Activated CD8-positive, alpha-beta memory T cell treated with anti-CD3 and anti-CD28 coated beads for 48 hours (primary cell): ENCODE data around the gene DNAJB1.
A peak's percentile ranks its signal among the peaks of the same experiment; 100 is the strongest.
"Not testable (repeated sequence)": the region's sequence is repeated elsewhere in the genome, so short reads cannot be mapped to it uniquely, and the experiment has no call there.

Source experiments
- DNase-seq, 3 experiments: peaks; one replicate each; pipeline ENCODE4 v3.0.0-alpha.2; 2020; ENCODE audit warnings: low read depth in 2 of 3, low spot score in 2 of 3

Gene DNAJB1

DNA sequence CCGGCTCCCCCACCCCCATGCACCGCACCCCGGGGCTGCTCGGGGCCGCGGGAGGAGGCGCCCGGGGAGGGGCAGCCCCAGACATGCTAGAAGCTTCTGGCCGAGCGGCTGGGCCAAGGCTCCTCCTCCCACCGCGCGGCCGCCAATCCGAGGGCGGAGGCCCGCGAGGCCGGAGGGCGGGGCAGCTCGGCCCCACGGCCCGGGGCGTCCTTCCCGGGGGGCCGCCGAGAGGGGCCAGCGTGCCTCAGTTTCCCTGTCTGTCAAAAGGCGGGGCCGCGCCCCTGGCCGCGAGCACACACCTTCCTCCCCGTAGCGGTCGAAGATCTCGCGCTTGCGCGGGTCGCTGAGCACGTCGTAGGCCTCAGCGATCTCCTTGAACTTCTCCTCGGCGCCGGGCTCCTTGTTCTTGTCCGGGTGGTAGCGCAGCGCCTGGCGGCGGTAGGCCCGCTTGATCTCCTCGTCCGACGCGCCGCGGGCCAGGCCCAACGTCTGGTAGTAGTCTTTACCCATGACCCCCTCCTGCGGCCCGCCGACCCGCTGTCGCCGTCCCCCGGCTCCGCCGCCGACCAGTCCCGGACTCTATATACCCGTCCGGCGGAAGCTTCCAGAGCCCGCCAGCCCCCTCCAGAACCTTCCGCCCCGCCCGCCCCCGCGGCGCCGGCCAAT lies at the start of gene DNAJB1:
Gene DNAJB1, minus strand, starts transcription at position 558 of the 666 bp plus-strand sequence. Its CDS starts 48 bp downstream, at position 510.
- peak in 1 of 3 experiments; percentile 61 for DNase-seq

GRCh38 chr19:14567079-14567478 lies 48.9 kb upstream of the DNAJB1 start:
- no peak for DNase-seq

DNA sequence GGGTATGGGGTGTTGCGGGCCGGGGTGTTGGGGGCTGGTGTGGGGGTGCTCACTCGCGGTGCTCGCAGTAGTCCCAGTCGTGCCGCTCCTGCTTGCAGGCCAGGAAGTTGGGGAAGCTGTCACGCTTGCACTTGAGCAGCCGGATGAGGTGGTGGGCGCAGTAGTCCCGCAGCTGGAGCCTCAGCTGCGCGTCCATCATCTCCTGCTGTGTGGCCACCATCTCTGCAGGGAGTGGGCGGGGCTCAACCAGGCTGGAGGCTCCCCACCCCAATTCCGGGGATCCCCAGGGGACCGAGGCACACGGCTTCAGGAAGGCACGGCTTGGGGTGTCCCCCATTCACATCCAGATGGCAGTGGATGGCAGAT lies 48.5 kb upstream of the DNAJB1 start:
- DNase-seq, result no peak

GRCh38 chr19:14565765-14566711 lies 47.8 kb upstream of the DNAJB1 start:
- DNase-seq, result no peak

GRCh38 chr19:14565298-14565679 lies 47.1 kb upstream of the DNAJB1 start:
- DNase-seq, result no peak

- DNase-seq, result not testable (repeated sequence)
Measured at GRCh38 chr19:14564652-14565297, 46.6 kb upstream of the DNAJB1 start.

DNA sequence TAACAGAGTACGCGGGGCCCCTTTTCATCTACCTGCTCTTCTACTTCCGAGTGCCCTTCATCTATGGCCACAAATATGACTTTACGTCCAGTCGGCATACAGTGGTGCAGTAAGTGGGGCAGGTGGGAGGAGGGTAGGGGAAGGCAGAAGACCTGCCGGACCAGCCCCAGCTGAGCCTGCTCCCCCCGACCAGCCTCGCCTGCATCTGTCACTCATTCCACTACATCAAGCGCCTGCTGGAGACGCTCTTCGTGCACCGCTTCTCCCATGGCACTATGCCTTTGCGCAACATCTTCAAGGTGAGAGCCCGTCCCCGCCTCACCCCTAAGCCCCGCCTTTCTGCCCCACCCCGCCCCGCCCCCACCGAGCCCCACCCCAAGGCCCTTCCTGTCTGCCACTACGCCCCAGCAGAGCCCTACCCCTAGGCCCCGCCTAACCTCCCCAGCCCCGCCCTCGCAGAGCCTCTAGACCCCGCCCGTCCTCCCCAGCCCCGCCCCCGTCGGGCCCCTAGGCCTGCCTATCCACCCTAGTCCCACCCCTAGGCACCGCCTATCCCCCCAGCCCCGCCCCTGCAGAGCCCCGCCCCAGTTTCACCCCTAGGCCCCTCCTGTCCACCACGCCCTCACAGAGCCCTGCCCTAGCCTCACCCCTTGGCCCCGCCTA lies 45.9 kb upstream of the DNAJB1 start:
- DNase-seq, result peak in 1 of 3 experiments; percentile 42

DNA sequence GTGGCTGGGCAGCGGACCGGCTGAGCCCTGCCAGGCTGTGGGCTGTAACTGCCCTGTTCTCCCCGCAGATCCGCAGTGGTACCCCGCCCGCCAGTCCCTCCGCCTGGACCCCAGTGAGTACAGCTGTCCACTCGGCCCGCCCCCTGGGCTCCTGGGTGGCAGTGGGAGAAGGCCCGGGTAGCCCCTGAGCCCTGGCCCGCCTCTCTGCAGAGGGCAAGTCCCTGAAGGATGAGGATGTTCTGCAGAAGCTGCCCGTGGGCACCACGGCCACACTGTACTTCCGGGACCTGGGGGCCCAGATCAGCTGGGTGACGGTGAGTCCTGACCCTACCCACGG lies 45.4 kb upstream of the DNAJB1 start:
- DNase-seq, result no peak

- DNase-seq, result no peak
Measured at GRCh38 chr19:14562660-14563589, 44.7 kb upstream of the DNAJB1 start.

DNA sequence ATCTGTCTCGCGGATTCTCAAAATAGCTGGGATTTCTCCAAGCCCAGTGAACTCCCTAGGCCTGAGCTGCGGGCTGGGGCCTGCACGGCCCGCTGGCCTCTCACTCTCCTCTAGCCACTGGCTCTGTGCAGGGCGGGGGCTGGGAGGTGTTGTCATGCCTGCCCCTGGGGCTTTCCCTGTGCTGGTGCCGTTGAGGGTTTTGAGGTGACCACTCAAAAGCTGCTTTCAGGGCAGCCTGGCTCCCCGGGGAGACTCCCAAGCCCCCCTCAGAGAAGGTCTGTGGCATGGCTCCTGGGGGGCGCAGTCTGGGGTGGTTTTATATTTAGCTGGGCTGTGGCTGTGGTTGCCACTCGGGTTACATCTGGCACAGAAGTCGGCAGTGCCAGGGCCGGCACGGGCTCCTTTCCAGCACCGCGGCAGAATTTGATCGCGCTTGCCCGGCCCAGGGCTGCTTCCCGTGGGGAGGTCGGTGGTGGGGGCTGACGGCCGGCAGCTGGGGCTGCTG lies 43.7 kb upstream of the DNAJB1 start:
- DNase-seq, result no peak

- no peak for DNase-seq
Measured at GRCh38 chr19:14561249-14561648, 43.1 kb upstream of the DNAJB1 start.

- DNase-seq, result no peak
Measured at GRCh38 chr19:14560776-14561108, 42.5 kb upstream of the DNAJB1 start.

DNA sequence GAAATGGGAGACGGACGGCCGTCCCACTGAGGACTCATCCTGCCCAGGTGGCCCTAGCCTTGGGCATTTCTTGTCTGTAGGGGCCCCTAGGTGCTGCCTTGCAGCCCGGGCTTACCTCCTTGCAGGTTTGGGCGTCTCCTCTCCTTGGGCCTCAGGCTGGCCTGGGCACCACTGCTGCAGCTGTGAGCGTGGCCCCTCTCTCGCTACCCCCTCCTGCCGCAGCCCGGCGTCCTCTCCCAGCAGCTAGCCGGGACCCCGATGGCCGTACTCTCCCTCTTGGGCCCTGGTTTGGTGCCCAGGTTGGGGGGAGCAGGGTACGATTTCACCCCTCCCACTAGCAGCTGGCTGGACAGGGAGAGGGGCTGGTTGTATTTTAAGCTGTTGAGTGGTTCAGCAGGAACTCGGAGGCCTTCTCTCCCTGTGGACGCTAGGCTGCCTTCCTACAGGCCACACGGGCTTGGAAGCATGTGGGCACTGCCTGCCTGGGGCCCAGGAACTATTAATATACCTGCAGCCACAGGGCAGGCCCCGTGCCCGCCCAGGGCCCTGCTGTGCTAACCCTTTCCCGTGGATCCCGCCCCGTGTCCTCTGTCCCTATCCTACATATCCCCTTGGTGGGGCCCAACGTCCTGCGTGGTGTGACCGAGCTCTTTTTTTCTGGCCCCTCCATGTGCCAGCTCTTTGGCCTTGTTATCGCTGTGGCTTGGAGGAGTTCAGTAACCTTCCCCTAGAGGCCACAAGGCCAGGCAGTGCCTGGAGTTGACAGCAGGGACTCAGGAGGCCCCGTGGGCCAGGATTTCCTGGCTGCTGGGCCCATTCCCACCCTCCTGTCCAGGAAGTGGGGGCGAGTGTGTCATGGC lies 41.9 kb upstream of the DNAJB1 start:
- DNase-seq, result no peak

DNA sequence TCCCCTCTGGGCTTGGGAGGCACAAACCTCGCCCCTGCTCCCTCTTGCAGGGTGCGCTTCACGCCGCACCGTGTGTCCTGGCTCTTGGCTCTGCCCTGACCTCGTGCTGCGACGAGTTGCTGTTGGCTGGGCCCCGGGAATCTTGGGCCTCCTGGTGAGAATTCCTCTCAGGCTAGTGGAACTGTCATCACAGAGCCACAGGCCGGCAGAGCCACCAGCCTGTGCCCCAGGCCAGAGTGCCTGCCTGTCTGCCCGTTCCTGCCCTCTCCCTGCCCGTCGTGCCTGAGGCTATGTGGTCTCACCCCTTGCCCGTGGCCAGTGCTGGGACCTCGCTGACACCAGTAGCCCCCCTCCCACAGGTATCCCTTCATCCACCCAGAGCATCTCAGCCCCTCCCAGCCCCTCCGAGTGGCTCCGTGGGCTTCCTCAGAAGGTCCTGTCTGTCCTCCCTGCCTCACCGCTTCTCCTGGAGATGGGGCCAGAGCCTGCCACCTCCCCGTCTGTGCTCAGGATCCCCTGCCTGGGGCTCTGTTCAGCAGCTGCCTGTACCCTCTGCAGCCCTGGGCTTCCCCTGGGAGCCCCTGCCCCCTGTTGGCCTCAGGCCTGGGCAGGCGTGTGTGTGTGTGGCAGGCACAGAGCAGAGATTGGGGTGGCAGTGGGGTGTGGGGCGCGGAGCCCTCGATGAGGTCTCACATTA lies 40.3 kb upstream of the DNAJB1 start:
- DNase-seq, result no peak

DNA sequence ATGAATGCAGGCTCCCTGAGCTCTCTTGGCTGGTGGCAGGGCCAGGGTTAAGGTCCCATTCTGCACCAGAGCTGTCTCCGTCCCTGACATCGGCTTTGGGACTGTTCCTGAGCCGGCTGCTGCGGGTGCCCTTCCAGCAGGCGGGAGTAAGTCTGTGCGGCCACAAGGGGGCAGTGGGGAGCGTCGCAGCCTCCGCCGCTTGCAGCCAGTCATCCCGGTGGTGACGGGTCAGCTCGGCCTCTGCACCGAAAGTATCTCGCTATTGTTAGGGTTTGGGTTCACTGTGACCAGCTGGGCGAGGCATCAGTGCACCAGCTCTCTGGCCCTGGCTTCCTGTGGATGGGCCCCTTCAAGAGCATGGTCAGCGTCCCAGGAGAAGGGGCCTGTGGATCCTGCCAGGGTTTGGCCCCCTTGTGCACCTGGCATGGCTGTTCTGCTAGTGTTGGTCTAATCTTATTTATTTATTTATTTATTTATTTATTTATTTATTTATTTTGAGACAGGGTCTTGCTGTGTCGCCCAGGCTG lies 38.5 kb upstream of the DNAJB1 start:
- peak; percentile 48 to 60 (median 59) for DNase-seq

- no peak for DNase-seq
Measured at GRCh38 chr19:14555918-14556661, 37.9 kb upstream of the DNAJB1 start.

DNA sequence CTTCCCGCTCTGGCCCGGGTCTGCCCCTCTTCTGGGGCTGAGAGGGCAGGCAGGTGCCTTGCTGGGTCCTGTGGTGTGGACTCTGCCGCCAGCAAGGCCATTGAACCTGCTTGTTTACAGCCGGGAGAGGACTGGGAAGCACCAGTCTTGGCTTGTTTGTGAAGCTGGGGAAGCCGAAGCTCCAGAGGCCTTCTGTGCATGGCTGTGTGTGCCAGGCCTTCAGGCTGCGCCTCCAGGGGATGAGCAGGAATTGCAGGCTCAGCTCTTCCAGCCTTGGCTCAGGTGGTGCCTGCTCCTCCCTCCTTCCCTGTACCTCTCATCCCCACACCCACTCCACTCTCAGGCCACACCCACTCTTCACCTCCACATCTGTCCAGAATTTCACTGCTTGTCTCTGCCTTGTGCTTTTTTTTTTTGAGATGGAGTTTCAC lies 36.2 kb upstream of the DNAJB1 start:
- DNase-seq, result no peak

GRCh38 chr19:14553939-14554243 lies 35.7 kb upstream of the DNAJB1 start:
- no peak for DNase-seq
